Breast epithelium (tissue), 4 donors: ENCODE data around the gene GJE1. TPM values are rescaled to one million over a fixed set of nuclear protein-coding genes. Genes with fewer than 3 reads are reported as not detected.

ENCODE experiments used
- DNase-seq, 2 donors: peaks; one replicate each; pipeline ENCODE4 v3.0.0-alpha.2; 2019; ENCODE audit warnings: low spot score in 2 of 2
- H3K27ac ChIP-seq, 2 donors: fragments of 200-600 bp; sonication (generic) in 1 of 2; one replicate each; pipeline ENCODE4 v1.5.1; 2016 to 2019; ENCODE audit warnings: mild to moderate bottlenecking in 1 of 2
- H3K27me3 ChIP-seq, 2 donors: fragments of 200-600 bp; sonication (generic) in 1 of 2; one replicate each; pipeline versions ENCODE4 v1.5.1 to v1.6.0; 2017 to 2019; ENCODE audit warnings: control low read depth in 1 of 2, mild to moderate bottlenecking in 1 of 2
- H3K36me3 ChIP-seq: fragments of 200-600 bp; one replicate; pipeline ENCODE4 v1.5.1; 2019
- H3K4me1 ChIP-seq, 2 donors: fragments of 200-600 bp; sonication (generic); one replicate each; pipeline ENCODE4 v1.5.1; 2016 to 2019; ENCODE audit warnings: control low read depth in 1 of 2
- H3K4me3 ChIP-seq, 3 donors: fragments of 200-600 bp; sonication (generic); 1 replicate in 2 of 3; 2 replicates in 1 of 3; pipeline ENCODE4 v1.5.1; 2016 to 2019; ENCODE audit warnings: mild to moderate bottlenecking in 3 of 3, moderate library complexity in 2 of 3
- H3K9me3 ChIP-seq, 2 donors: fragments of 200-600 bp; sonication (generic) in 1 of 2; one replicate each; pipeline ENCODE4 v1.5.1; 2016 to 2019; ENCODE audit warnings: control low read depth in 1 of 2
- POLR2A ChIP-seq: fragments of 450-650 bp; IDR thresholded peaks from one replicate; pipeline ENCODE4 v1.6.1; 2016; ENCODE audit warnings: antibody characterized with exemption, mild to moderate bottlenecking, moderate library complexity
- POLR2AphosphoS5 ChIP-seq, 3 donors: sonication (generic); formaldehyde crosslinking; IDR thresholded peaks; one replicate each; pipeline ENCODE4 v1.6.1; 2017; ENCODE audit warnings: antibody characterized with exemption in 3 of 3
- intact Hi-C: fragments of 100-400 bp; cut with DNase I; formaldehyde crosslinking; loops from one replicate; pipeline ENCODE4 v1.15.1; 2023; ENCODE audit warnings: low total_unique reads
- total RNA-seq, 3 donors: library from RNA; depleted of rRNA; stranded (reverse); fragments of >200 nt; gene quantifications; one replicate each; pipeline ENCODE4 v1.1.0, GENCODE V29; 2016
- TF ChIP-seq, protein P1 (sequence below), 3 donors: fragments of 450-650 bp; IDR thresholded peaks; one replicate each; pipeline ENCODE4 v1.5.1; 2016 to 2017; ENCODE audit warnings: antibody characterized with exemption in 3 of 3, mild to moderate bottlenecking in 3 of 3, moderate library complexity in 3 of 3

GJE1 gene
- total RNA-seq, 3 donors from 2014 or later: not detected

DNA sequence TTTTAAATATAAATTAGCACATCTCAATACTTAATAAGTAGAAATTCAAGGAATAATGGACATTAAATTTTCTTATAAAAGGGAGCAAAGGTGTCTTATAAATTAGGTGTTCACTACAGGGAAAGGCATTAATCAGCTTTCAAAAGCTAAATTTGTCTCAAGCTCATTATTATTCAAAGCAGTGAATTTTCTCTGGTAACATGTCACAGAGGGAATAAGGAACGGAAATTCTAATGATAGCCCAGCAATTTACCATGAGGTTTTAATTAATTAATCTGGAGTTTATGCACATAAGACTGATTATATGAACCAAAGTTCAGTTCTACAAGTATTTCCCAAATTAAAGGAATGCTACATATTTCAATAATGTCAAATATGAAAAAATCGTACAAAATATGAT, 15.4 kb upstream of the GJE1 start:
- TF ChIP-seq POLR2A (no peak), POLR2AphosphoS5 (IDR thresholded peaks at IDR 0.05) (no peak)
- TF ChIP-seq, protein P1, sequence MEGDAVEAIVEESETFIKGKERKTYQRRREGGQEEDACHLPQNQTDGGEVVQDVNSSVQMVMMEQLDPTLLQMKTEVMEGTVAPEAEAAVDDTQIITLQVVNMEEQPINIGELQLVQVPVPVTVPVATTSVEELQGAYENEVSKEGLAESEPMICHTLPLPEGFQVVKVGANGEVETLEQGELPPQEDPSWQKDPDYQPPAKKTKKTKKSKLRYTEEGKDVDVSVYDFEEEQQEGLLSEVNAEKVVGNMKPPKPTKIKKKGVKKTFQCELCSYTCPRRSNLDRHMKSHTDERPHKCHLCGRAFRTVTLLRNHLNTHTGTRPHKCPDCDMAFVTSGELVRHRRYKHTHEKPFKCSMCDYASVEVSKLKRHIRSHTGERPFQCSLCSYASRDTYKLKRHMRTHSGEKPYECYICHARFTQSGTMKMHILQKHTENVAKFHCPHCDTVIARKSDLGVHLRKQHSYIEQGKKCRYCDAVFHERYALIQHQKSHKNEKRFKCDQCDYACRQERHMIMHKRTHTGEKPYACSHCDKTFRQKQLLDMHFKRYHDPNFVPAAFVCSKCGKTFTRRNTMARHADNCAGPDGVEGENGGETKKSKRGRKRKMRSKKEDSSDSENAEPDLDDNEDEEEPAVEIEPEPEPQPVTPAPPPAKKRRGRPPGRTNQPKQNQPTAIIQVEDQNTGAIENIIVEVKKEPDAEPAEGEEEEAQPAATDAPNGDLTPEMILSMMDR (IDR thresholded peaks at IDR 0.05): no peak
- Histone ChIP-seq H3K9me3 (no peaks in the 10 kb centered on the region), H3K27ac (no peak overlapping the region), H3K36me3 (no peaks in the 10 kb centered on the region), H3K4me3 (no peak overlapping the region), H3K4me1 (no peaks in the 10 kb centered on the region), H3K27me3 (no peaks in the 10 kb centered on the region)
- intact Hi-C loops: no loop called here
- DNase-seq: no peak

DNA sequence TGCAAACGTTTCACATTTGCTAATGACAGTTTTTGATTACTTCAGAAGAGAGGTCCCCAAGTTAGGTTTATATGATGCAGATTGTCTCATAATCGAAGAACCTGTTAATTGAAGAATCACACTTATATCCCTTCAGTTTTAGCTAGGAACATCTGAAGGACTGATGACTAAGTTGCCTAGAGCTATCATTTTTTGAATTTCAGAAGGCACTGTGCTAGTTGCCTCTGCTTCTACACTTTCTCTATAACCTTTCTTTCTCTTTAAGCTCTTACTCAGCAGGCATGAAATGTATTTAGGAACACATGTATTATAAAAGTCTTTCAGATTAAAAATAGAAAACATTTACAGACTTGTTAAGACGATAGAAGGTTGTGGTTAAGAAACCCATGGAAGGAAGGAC, 14.4 kb upstream of the GJE1 start:
- Histone ChIP-seq H3K27ac (no peak overlapping the region), H3K36me3 (no peaks in the 10 kb centered on the region), H3K4me1 (no peaks in the 10 kb centered on the region), H3K27me3 (no peaks in the 10 kb centered on the region), H3K9me3 (no peaks in the 10 kb centered on the region), H3K4me3 (no peak overlapping the region)
- TF ChIP-seq POLR2AphosphoS5 (IDR thresholded peaks at IDR 0.05) (no peak), POLR2A (no peak)
- TF ChIP-seq, protein P1 (IDR thresholded peaks at IDR 0.05): no peak
- DNase-seq: no peak
- intact Hi-C loops: no loop called here

DNA sequence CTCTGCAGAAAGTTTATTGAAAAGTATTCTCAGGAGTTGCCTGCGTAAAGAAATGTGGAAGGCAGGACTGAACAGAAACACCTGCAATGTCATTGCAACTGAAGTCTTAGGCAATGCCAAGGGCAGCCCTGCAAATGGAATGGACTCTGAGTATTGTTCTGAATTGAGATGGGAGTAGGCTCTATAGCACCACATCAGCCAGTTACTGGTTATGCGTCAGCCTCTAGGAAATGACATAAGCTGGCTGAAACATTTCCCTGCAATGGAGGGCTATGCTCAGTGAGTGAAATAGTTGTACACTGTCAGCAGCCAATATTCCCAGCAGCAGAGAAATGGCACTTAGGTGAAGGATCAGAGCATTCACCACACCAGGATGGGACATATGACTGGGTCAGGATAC, 13.8 kb upstream of the GJE1 start:
- Histone ChIP-seq H3K36me3 (no peaks in the 10 kb centered on the region), H3K27me3 (no peaks in the 10 kb centered on the region), H3K27ac (no peak overlapping the region), H3K4me1 (no peaks in the 10 kb centered on the region), H3K9me3 (no peaks in the 10 kb centered on the region), H3K4me3 (no peak overlapping the region)
- DNase-seq: no peak
- no peak for TF ChIP-seq POLR2AphosphoS5 (IDR thresholded peaks at IDR 0.05)
- TF ChIP-seq, protein P1 (IDR thresholded peaks at IDR 0.05): no peak
- TF ChIP-seq POLR2A: no peak
- intact Hi-C loops: no loop called here

DNA sequence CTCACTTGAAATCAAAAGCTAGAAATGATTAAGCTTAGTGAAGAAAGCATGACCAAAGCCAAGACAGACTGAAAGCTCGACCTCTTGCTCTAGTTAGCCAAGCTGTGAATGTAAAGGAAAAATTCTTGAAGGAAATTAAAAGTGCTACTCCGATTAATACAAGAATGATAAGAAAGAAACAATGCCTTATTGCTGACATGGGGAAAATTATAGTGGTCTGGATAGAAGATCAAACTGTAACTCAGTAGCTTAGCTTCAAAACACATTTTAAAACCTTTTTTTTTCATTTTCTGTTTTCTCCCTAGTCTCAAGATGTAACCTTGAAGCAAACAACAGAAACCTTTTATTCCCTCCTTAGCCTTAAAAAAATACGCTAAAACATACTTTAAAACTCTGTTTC, 11.4 kb upstream of the GJE1 start:
- H3K27me3 ChIP-seq: no peaks in the 10 kb centered on the region
- no peak overlapping the region for H3K27ac ChIP-seq
- H3K36me3 ChIP-seq: no peaks in the 10 kb centered on the region
- no peak for TF ChIP-seq POLR2AphosphoS5 (IDR thresholded peaks at IDR 0.05)
- TF ChIP-seq, protein P1 (IDR thresholded peaks at IDR 0.05): no peak
- no peak for TF ChIP-seq POLR2A
- no peaks in the 10 kb centered on the region for H3K9me3 ChIP-seq
- no peak overlapping the region for H3K4me3 ChIP-seq
- intact Hi-C loops: no loop called here
- H3K4me1 ChIP-seq: no peaks in the 10 kb centered on the region
- DNase-seq: no peak

DNA sequence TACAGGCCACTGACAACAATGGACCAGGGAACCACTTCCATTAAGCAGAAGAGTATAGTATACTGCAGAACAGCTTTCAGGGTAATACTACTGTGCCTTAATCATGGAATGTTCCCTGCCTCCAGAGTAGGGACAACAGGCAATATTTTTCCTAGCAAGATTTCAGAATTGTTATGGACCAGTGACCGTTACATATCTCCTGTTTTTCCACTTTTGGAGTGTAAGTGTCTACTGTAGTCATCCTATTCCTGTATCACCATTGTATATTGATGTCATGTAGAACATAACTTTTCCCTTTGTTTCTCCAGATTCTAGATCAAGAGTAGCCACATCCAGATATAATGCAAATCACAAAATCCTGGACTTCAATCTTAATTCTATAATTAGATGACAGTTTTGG, 1.9 kb upstream of the GJE1 start:
- Histone ChIP-seq H3K9me3 (peaks cover 0 to 13% of the 10 kb centered on the region in 2 donors), H3K27ac (no peak overlapping the region), H3K4me3 (no peak overlapping the region), H3K4me1 (no peaks in the 10 kb centered on the region), H3K27me3 (no peaks in the 10 kb centered on the region), H3K36me3 (no peaks in the 10 kb centered on the region)
- DNase-seq: no peak
- intact Hi-C loops: no loop called here
- TF ChIP-seq, protein P1 (IDR thresholded peaks at IDR 0.05): no peak
- no peak for TF ChIP-seq POLR2AphosphoS5 (IDR thresholded peaks at IDR 0.05)
- no peak for TF ChIP-seq POLR2A
